GM18511 (cell line): ENCODE data around the gene NFIA.

Source experiments
- ATAC-seq: cut with Tn5 transposase; IDR thresholded peaks from one replicate; pipeline ENCODE4 v1.9.1; 2021; ENCODE audit warnings: mild to moderate bottlenecking, moderate library complexity; ENCODE audit not compliant: unreplicated experiment

The NFIA gene

GRCh38 chr1:61419196-61419595, 336.8 kb downstream of the NFIA start:
- no peak for ATAC-seq

- ATAC-seq, result no peak
Measured at GRCh38 chr1:61419657-61420056, 337.3 kb downstream of the NFIA start.

- ATAC-seq, result no peak
Measured at GRCh38 chr1:61420243-61420642, 337.9 kb downstream of the NFIA start.

GRCh38 chr1:61420909-61421835, 338.8 kb downstream of the NFIA start:
- no peak for ATAC-seq

GRCh38 chr1:61423643-61424042, 341.3 kb downstream of the NFIA start:
- no peak for ATAC-seq

GRCh38 chr1:61424382-61424781, 342.0 kb downstream of the NFIA start:
- no peak for ATAC-seq

GRCh38 chr1:61425040-61425439, 342.7 kb downstream of the NFIA start:
- no peak for ATAC-seq

- ATAC-seq, result no peak
Measured at GRCh38 chr1:61426254-61426653, 343.9 kb downstream of the NFIA start.

- no peak for ATAC-seq
Measured at GRCh38 chr1:61426885-61427284, 344.5 kb downstream of the NFIA start.

GRCh38 chr1:61427510-61427909, 345.1 kb downstream of the NFIA start:
- ATAC-seq, result no peak

GRCh38 chr1:61428146-61428545, 345.8 kb downstream of the NFIA start:
- no peak for ATAC-seq

GRCh38 chr1:61432616-61433388, 350.4 kb downstream of the NFIA start:
- no peak for ATAC-seq

GRCh38 chr1:61433646-61434045, 351.3 kb downstream of the NFIA start:
- no peak for ATAC-seq

- peak; percentile 65 for ATAC-seq
Measured at GRCh38 chr1:61434276-61434675, 351.9 kb downstream of the NFIA start.

- ATAC-seq, result no peak
Measured at GRCh38 chr1:61435226-61435625, 352.9 kb downstream of the NFIA start.

GRCh38 chr1:61436016-61436415, 353.7 kb downstream of the NFIA start:
- ATAC-seq, result no peak

- ATAC-seq, result no peak
Measured at GRCh38 chr1:61436491-61437120, 354.2 kb downstream of the NFIA start.

- no peak for ATAC-seq
Measured at GRCh38 chr1:61439234-61439633, 356.9 kb downstream of the NFIA start.

- no peak for ATAC-seq
Measured at GRCh38 chr1:61441723-61442262, 359.4 kb downstream of the NFIA start.

- ATAC-seq, result no peak
Measured at GRCh38 chr1:61442544-61442943, 360.2 kb downstream of the NFIA start.

GRCh38 chr1:61444288-61444687, 361.9 kb downstream of the NFIA start:
- ATAC-seq, result no peak
